GM21528 (cell line): ENCODE results near the gene PTPN5.

Source experiments
- ATAC-seq: cut with Tn5 transposase; IDR thresholded peaks from one replicate; pipeline ENCODE4 v1.9.1; 2021; ENCODE audit warnings: mild to moderate bottlenecking, moderate library complexity; ENCODE audit not compliant: unreplicated experiment, low FRiP score

Gene PTPN5

DNA sequence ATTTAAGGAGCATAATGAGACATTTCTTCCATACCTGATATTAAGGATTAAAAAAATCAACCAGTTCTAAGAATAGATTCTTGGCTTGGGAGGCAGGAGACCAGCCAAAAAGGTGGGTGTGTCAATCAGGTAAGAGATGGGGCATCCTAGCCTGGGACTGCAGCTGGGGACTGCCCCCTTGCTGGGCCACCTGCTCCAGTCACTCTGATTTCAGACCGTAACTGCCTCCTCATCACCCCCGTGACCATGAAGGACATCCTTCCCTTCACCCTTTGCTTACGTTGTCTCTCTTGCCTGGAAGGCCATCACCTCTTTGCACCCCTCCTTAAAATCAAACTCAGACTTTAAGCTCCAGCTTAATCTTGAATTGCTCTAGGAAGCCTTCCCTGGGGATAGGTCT, 17.9 kb downstream of the PTPN5 start:
- ATAC-seq = no peak

GRCh38 chr11:18773104-18773503, 18.5 kb downstream of the PTPN5 start:
- no peak for ATAC-seq

- ATAC-seq = no peak
Measured at GRCh38 chr11:18772211-18772610, 19.4 kb downstream of the PTPN5 start.

- ATAC-seq = no peak
Measured at GRCh38 chr11:18771266-18772035, 20.1 kb downstream of the PTPN5 start.

GRCh38 chr11:18770479-18771125, 21.0 kb downstream of the PTPN5 start:
- no peak for ATAC-seq

GRCh38 chr11:18769802-18770456, 21.7 kb downstream of the PTPN5 start:
- peak; percentile 61 for ATAC-seq

GRCh38 chr11:18768978-18769377, 22.6 kb downstream of the PTPN5 start:
- no peak for ATAC-seq

- ATAC-seq = peak; percentile 82
Measured at GRCh38 chr11:18768472-18768901, 23.1 kb downstream of the PTPN5 start.

- no peak for ATAC-seq
Measured at GRCh38 chr11:18766015-18766414, 25.6 kb downstream of the PTPN5 start.

DNA sequence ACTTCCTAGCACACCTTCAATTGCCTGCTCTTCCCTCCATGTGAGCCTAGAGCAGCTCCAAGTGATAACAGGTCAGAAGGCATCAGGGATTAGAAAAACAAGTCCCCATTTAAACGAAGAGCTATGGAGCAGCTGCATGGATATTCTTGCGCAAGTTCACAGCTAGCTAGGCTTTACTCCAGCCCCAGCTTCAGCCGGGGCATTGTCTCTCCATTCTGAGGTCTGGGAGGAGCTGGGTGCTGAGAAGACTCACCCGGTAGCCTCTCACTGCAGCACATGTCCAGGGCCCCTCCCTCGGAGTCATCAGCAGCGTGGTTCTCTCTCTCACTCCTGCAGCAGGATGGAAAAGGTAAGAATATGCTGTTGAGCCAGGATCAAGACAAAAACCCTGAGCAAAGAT, 26.0 kb downstream of the PTPN5 start:
- ATAC-seq = no peak

DNA sequence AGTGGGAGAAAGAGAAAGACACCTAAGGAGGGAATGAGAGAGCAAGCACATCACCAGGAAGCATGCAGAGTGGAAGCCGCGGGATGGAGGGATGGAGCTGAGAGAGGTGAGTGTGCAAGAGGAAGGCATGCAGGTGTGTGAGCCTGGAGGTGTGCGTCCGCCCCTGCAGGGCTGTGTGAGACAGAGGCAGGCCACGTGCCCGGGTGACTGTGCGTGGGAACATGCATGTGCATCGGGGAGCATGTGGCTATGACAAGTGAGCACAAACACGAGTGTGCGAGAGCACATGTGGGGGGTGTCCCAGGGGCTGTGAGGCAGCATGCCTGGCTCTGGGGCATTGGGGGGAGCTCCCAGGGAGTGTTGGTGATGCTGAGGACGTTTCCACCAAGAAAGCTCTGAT, 29.9 kb downstream of the PTPN5 start:
- ATAC-seq = no peak

DNA sequence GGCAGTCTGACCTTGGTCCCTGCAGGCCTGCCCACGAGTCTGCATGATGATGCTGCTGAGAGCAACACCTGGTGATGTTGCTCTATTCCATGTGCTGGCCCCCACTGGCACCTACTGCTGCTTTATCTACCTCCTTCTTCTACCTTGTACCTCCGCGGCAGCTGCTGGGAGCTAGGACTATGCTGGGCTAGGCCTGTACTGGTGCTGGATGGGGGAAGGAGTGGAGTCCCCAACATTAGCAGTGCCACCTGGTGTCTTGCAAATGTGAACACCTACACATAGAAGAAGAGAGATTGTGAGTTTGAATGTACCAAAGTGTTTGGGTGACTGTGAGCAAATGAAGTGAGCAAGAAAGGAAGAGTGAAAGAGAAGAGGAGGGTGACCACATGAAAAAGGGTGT, 30.5 kb downstream of the PTPN5 start:
- ATAC-seq = no peak

DNA sequence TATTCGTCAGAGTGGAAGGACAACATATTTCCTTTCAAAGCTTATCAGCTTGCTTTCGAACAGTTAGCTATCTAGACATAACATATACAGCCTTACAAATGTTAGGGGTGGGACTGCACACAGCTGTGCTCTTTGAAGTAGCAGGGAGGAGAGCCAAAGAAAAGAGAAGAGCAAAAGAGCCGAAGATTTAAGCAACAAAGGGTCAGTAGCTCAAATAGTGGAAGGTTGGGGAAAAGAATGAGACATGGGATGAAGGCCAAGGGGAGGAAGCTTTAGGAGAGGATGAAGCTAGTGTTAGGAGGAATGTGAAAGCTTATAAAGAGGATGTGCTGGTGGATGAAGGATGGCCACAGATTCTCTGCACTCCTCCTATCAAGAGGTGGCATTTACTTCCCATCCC, 33.8 kb downstream of the PTPN5 start:
- no peak for ATAC-seq

DNA sequence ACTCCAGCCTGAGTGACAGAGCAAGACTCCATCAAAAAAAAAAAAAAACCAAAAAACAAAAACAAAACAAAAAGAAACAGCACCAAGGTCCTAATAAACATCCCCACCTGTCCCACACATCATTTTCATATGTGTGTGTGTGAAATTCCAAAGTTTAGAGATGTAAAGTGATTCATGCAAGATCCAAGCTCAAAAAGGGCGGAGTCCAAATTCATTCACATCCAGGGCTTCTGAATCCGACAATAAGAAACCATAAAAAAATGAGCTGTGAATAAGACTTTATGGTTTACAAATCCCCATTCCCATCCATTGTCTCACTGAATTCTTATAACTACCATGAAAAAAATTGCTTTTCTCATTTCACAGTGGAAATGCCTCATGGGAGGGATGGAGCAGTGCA, 34.7 kb downstream of the PTPN5 start:
- ATAC-seq = no peak

DNA sequence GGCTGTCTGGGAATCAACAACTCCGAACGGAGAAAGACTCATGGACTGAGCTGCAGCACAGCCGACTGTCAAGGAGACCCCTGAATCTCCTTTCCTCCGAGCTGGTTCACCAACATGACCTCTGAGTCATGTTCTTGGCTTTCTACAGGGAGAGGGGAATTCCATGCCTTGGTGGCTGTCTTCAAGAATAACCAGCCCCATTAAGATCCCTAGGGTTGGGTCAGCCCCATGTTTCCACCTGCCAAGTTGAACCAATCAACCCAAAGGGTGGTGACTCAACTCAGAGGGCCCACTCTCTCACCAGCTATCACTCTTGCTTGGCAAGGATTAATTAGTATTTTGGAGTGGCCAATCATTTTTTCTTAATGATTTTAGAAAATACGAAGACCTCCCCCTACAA, 37.3 kb downstream of the PTPN5 start:
- ATAC-seq = no peak

GRCh38 chr11:18752502-18752901, 39.1 kb downstream of the PTPN5 start:
- no peak for ATAC-seq

GRCh38 chr11:18750944-18751343, 40.7 kb downstream of the PTPN5 start:
- no peak for ATAC-seq

- ATAC-seq = no peak
Measured at GRCh38 chr11:18749681-18750319, 41.8 kb downstream of the PTPN5 start.

- ATAC-seq = no peak
Measured at GRCh38 chr11:18748766-18749365, 42.7 kb downstream of the PTPN5 start.

DNA sequence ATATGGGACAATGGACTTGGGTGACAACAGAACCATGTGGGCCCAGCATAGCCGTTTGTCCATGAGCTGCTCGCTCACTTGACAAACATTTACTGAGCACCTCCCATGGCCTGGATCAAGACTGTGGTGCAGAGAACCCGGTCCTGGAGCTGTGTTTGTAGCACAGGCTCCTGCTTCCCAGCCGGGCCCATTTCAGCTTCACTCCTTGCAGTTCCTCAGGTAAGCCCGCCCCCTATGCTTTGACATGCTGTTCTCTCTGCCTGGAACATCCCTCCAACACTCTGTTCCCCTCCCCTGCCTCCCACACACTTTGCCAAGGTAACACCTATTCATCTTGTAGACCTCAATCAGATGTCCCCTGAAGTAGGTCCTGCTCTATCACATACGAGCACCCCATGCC, 46.3 kb downstream of the PTPN5 start:
- no peak for ATAC-seq
